ENCODE results near the gene STK11. TPM values are rescaled to one million over a fixed set of nuclear protein-coding genes. Genes with fewer than 3 reads are reported as not detected.

The STK11 gene
- total and polyA plus RNA-seq, 5 donors from 2014 or later = 11.9 to 71.4 (median 22.0) TPM

GRCh38 chr19:1161716-1162115, 43.9 kb upstream of the STK11 start:
- Histone ChIP-seq H3K9me3 (ENCODE audit: control insufficient read depth in 2 of 2, low read length in 2 of 2) (no peaks in the 10 kb centered on the region), H3K27ac (ENCODE audit: insufficient read depth, low read length, poor library complexity, severe bottlenecking) (no peak overlapping the region), H3K4me3 (ENCODE audit: low read depth, low read length) (no peak overlapping the region), H3K27me3 (ENCODE audit: control insufficient read depth, insufficient read depth, low read length) (no peaks in the 10 kb centered on the region), H3K36me3 (ENCODE audit: control insufficient read depth, insufficient read depth, low read length) (peaks cover 3% of the 10 kb centered on the region), H3K4me1 (ENCODE audit: control insufficient read depth, insufficient read depth, low read length, poor library complexity, severe bottlenecking) (no peaks in the 10 kb centered on the region)
- peaks cover 0 to 2% (median 0%) of the 10 kb centered on the region in 7 donors for H3K9me3 Mint-ChIP-seq
- peaks cover 0 to 8% (median 5%) of the 10 kb centered on the region in 4 donors for H3K4me1 Mint-ChIP-seq
- no peak overlapping the region for H3K4me3 Mint-ChIP-seq
- H3K27me3 Mint-ChIP-seq = no peaks in the 10 kb centered on the region
- H3K27ac Mint-ChIP-seq = no peak overlapping the region
- ATAC-seq (ENCODE audit: low read depth in 2 of 2) = no peak
- no peak for DNase-seq
- no peaks in the 10 kb centered on the region for H3K36me3 Mint-ChIP-seq

GRCh38 chr19:1162404-1163282, 42.9 kb upstream of the STK11 start:
- no peaks in the 10 kb centered on the region for H3K4me1 ChIP-seq (ENCODE audit: control insufficient read depth, insufficient read depth, low read length, poor library complexity, severe bottlenecking)
- ATAC-seq (ENCODE audit: low read depth in 2 of 2) = no peak
- no peaks in the 10 kb centered on the region for H3K27me3 ChIP-seq (ENCODE audit: control insufficient read depth, insufficient read depth, low read length)
- H3K9me3 Mint-ChIP-seq = peaks cover 0 to 2% (median 0%) of the 10 kb centered on the region in 7 donors
- no peaks in the 10 kb centered on the region for H3K36me3 Mint-ChIP-seq
- no peak overlapping the region for H3K27ac ChIP-seq (ENCODE audit: insufficient read depth, low read length, poor library complexity, severe bottlenecking)
- no peak overlapping the region for H3K4me3 Mint-ChIP-seq
- DNase-seq = no peak
- H3K4me3 ChIP-seq (ENCODE audit: low read depth, low read length) = no peak overlapping the region
- peak overlapping the region in 1 of 3 donors; percentile 43 for H3K27ac Mint-ChIP-seq
- H3K9me3 ChIP-seq (ENCODE audit: control insufficient read depth in 2 of 2, low read length in 2 of 2) = no peaks in the 10 kb centered on the region
- peaks cover 4% of the 10 kb centered on the region for H3K36me3 ChIP-seq (ENCODE audit: control insufficient read depth, insufficient read depth, low read length)
- H3K4me1 Mint-ChIP-seq = peaks cover 0 to 8% (median 6%) of the 10 kb centered on the region in 4 donors
- no peaks in the 10 kb centered on the region for H3K27me3 Mint-ChIP-seq

GRCh38 chr19:1163283-1163933, 42.2 kb upstream of the STK11 start:
- peak in 1 of 2 donors; percentile 19 for ATAC-seq (ENCODE audit: low read depth in 2 of 2)
- Mint-ChIP-seq H3K36me3 (no peaks in the 10 kb centered on the region), H3K9me3 (peaks cover 0 to 2% (median 0%) of the 10 kb centered on the region in 7 donors), H3K27ac (peak overlapping the region in 1 of 3 donors; percentile 43), H3K4me1 (peaks cover 0 to 8% (median 6%) of the 10 kb centered on the region in 4 donors), H3K27me3 (no peaks in the 10 kb centered on the region), H3K4me3 (no peak overlapping the region)
- peaks cover 4% of the 10 kb centered on the region for H3K36me3 ChIP-seq (ENCODE audit: control insufficient read depth, insufficient read depth, low read length)
- no peaks in the 10 kb centered on the region for H3K4me1 ChIP-seq (ENCODE audit: control insufficient read depth, insufficient read depth, low read length, poor library complexity, severe bottlenecking)
- no peak overlapping the region for H3K27ac ChIP-seq (ENCODE audit: insufficient read depth, low read length, poor library complexity, severe bottlenecking)
- H3K9me3 ChIP-seq (ENCODE audit: control insufficient read depth in 2 of 2, low read length in 2 of 2) = no peaks in the 10 kb centered on the region
- no peak for DNase-seq
- no peaks in the 10 kb centered on the region for H3K27me3 ChIP-seq (ENCODE audit: control insufficient read depth, insufficient read depth, low read length)
- H3K4me3 ChIP-seq (ENCODE audit: low read depth, low read length) = no peak overlapping the region

- DNase-seq (no peak), ATAC-seq (ENCODE audit: low read depth in 2 of 2) (no peak)
- Histone ChIP-seq H3K36me3 (ENCODE audit: control insufficient read depth, insufficient read depth, low read length) (peaks cover 4% of the 10 kb centered on the region), H3K4me1 (ENCODE audit: control insufficient read depth, insufficient read depth, low read length, poor library complexity, severe bottlenecking) (peaks cover 5% of the 10 kb centered on the region), H3K27ac (ENCODE audit: insufficient read depth, low read length, poor library complexity, severe bottlenecking) (no peak overlapping the region), H3K27me3 (ENCODE audit: control insufficient read depth, insufficient read depth, low read length) (no peaks in the 10 kb centered on the region), H3K4me3 (ENCODE audit: low read depth, low read length) (no peak overlapping the region), H3K9me3 (ENCODE audit: control insufficient read depth in 2 of 2, low read length in 2 of 2) (no peaks in the 10 kb centered on the region)
- no peak overlapping the region for H3K27ac Mint-ChIP-seq
- peaks cover 0 to 10% (median 6%) of the 10 kb centered on the region in 4 donors for H3K4me1 Mint-ChIP-seq
- H3K27me3 Mint-ChIP-seq = no peaks in the 10 kb centered on the region
- H3K36me3 Mint-ChIP-seq = no peaks in the 10 kb centered on the region
- no peak overlapping the region for H3K4me3 Mint-ChIP-seq
- H3K9me3 Mint-ChIP-seq = peaks cover 0 to 2% (median 0%) of the 10 kb centered on the region in 7 donors
Measured at GRCh38 chr19:1163934-1164683, 41.5 kb upstream of the STK11 start.

- Mint-ChIP-seq H3K27me3 (no peaks in the 10 kb centered on the region), H3K9me3 (peaks cover 0 to 2% (median 0%) of the 10 kb centered on the region in 7 donors), H3K36me3 (peaks cover 3% of the 10 kb centered on the region), H3K4me3 (no peak overlapping the region), H3K4me1 (peaks cover 0 to 14% (median 8%) of the 10 kb centered on the region in 4 donors), H3K27ac (no peak overlapping the region)
- no peak overlapping the region for H3K4me3 ChIP-seq (ENCODE audit: low read depth, low read length)
- peaks cover 4% of the 10 kb centered on the region for H3K36me3 ChIP-seq (ENCODE audit: control insufficient read depth, insufficient read depth, low read length)
- ATAC-seq (ENCODE audit: low read depth in 2 of 2) (no peak), DNase-seq (peak in 1 of 3 donors; percentile 31)
- H3K4me1 ChIP-seq (ENCODE audit: control insufficient read depth, insufficient read depth, low read length, poor library complexity, severe bottlenecking) = peaks cover 5% of the 10 kb centered on the region
- H3K27ac ChIP-seq (ENCODE audit: insufficient read depth, low read length, poor library complexity, severe bottlenecking) = no peak overlapping the region
- H3K27me3 ChIP-seq (ENCODE audit: control insufficient read depth, insufficient read depth, low read length) = no peaks in the 10 kb centered on the region
- H3K9me3 ChIP-seq (ENCODE audit: control insufficient read depth in 2 of 2, low read length in 2 of 2) = no peaks in the 10 kb centered on the region
Measured at GRCh38 chr19:1164684-1165531, 40.7 kb upstream of the STK11 start.

GRCh38 chr19:1166872-1167573, 38.6 kb upstream of the STK11 start:
- peaks cover 8% of the 10 kb centered on the region for H3K36me3 ChIP-seq (ENCODE audit: control insufficient read depth, insufficient read depth, low read length)
- H3K36me3 Mint-ChIP-seq = peaks cover 12% of the 10 kb centered on the region
- H3K9me3 ChIP-seq (ENCODE audit: control insufficient read depth in 2 of 2, low read length in 2 of 2) = no peaks in the 10 kb centered on the region
- H3K27ac Mint-ChIP-seq = no peak overlapping the region
- DNase-seq = no peak
- ATAC-seq (ENCODE audit: low read depth in 2 of 2) = no peak
- peaks cover 15% of the 10 kb centered on the region for H3K4me1 ChIP-seq (ENCODE audit: control insufficient read depth, insufficient read depth, low read length, poor library complexity, severe bottlenecking)
- peaks cover 0 to 27% (median 17%) of the 10 kb centered on the region in 4 donors for H3K4me1 Mint-ChIP-seq
- H3K27me3 Mint-ChIP-seq = no peaks in the 10 kb centered on the region
- no peaks in the 10 kb centered on the region for H3K27me3 ChIP-seq (ENCODE audit: control insufficient read depth, insufficient read depth, low read length)
- no peak overlapping the region for H3K4me3 Mint-ChIP-seq
- peaks cover 0 to 4% (median 0%) of the 10 kb centered on the region in 7 donors for H3K9me3 Mint-ChIP-seq
- H3K27ac ChIP-seq (ENCODE audit: insufficient read depth, low read length, poor library complexity, severe bottlenecking) = no peak overlapping the region
- no peak overlapping the region for H3K4me3 ChIP-seq (ENCODE audit: low read depth, low read length)

All from CD4-positive, CD25-positive, alpha-beta regulatory T cell (primary cell).